ENCODE data around the gene NR3C2.

Gene NR3C2

GRCh38 chr4:148434075-148434773, 8.0 kb downstream of the NR3C2 start:
- DNase-seq: no peak

- no peak for DNase-seq
Measured at GRCh38 chr4:148431401-148431800, 10.8 kb downstream of the NR3C2 start.

- no peak for DNase-seq
Measured at GRCh38 chr4:148430854-148431253, 11.4 kb downstream of the NR3C2 start.

- DNase-seq: no peak
Measured at GRCh38 chr4:148429206-148429605, 13.0 kb downstream of the NR3C2 start.

GRCh38 chr4:148426643-148427042, 15.6 kb downstream of the NR3C2 start:
- no peak for DNase-seq

- no peak for DNase-seq
Measured at GRCh38 chr4:148425327-148426110, 16.7 kb downstream of the NR3C2 start.

DNA sequence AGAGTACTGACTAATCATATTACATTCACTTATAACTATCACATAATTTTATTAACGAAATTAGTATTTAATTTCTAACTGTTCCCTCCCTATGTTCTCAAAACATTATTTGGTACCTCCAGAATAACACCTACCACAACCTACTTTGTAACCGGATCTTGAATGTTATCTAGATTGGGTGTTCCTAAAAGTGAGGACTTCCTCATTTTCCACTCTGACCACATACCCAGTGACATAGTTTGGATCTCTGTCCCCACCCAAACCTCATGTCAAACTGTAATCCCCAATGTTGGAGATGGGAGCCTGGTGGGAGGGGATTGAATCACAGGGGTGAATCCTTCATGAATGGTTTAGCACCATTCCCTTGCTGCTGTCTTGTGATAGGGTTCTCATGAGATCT, 21.8 kb downstream of the NR3C2 start:
- no peak for DNase-seq

- DNase-seq: no peak
Measured at GRCh38 chr4:148415500-148415899, 26.7 kb downstream of the NR3C2 start.

- no peak for DNase-seq
Measured at GRCh38 chr4:148412460-148412994, 29.7 kb downstream of the NR3C2 start.

GRCh38 chr4:148405161-148405893, 36.9 kb downstream of the NR3C2 start:
- no peak for DNase-seq

- DNase-seq: no peak
Measured at GRCh38 chr4:148398988-148399387, 43.2 kb downstream of the NR3C2 start.

GRCh38 chr4:148397771-148398170, 44.4 kb downstream of the NR3C2 start:
- no peak for DNase-seq

GRCh38 chr4:148396986-148397673, 45.1 kb downstream of the NR3C2 start:
- DNase-seq: no peak

- DNase-seq: no peak
Measured at GRCh38 chr4:148395771-148396170, 46.4 kb downstream of the NR3C2 start.

DNA sequence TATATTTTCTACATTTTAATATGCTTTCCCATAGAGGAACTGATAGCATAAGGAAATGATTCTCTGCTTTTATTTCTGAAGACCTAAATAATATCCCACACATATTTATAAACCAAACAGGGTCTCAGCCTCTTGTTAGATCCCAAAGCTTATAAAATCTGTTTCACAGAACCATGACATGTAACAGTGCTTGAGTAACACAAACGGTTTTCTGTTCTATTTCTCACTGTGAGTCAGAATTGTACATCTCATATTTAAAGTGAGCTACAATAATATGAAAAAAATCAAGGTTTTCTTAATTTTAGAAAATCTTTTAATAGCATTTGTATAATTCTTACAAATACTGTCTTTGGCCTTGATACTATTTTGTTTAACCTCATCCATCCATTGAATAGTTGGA, 51.2 kb downstream of the NR3C2 start:
- no peak for DNase-seq

DNA sequence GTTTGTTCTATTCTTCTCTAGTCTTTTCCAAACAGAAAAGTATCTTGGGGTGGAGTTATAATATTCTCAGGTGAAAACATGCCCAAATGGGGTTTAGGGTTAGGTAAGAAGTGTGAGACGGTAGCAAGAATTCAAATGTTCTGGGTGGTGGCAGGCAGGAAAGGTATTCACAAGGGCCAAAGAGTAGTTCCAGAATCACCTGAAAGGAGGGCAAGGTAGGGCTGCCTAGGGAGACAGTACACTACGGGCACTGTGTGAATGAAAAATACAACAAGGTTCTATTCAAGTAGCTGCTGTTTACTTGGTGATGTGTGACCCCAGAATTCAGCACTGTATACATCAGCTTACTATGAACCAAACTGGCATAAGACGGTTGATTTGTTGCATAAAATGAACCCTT, 51.9 kb downstream of the NR3C2 start:
- no peak for DNase-seq

GRCh38 chr4:148380291-148380690, 61.9 kb downstream of the NR3C2 start:
- no peak for DNase-seq

- DNase-seq: no peak
Measured at GRCh38 chr4:148376151-148376550, 66.1 kb downstream of the NR3C2 start.

DNA sequence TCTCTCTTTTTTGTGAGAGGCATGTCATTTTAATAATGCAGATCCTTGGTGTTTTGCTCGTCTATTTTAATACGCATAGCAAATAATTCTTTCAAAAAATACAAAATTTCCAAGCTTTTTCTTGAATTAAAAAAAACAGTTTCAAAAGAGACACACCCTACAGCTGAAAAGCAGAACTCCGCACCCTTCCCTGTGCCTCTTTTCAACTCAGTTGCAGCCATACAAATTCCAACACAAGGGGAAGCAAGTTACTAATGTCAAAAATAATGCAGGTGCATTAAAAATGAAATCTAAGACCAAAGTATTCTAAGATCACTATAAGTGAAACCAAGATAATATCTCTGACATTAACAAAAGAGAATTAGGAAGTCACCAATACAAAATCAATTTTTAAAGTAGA, 66.6 kb downstream of the NR3C2 start:
- no peak for DNase-seq

DNA sequence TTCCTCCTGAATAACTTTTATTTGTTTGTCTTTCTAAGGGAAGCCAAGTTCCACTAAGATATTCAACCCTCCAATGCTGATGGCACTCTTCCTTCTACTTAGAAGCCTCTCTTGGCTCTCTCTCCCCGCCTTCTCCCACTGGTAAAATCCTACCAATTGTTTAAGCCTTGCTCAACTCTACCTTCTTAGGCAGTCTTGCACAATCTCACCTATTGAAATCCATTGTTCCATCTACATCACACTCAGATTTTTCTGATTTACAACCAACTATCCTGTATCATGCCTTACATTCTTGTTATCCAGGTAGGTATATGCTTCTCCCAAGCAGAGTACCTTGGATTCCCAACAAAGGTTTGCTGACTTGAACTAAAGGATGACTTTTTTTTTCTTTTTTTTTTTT, 69.1 kb downstream of the NR3C2 start:
- no peak for DNase-seq

DNA sequence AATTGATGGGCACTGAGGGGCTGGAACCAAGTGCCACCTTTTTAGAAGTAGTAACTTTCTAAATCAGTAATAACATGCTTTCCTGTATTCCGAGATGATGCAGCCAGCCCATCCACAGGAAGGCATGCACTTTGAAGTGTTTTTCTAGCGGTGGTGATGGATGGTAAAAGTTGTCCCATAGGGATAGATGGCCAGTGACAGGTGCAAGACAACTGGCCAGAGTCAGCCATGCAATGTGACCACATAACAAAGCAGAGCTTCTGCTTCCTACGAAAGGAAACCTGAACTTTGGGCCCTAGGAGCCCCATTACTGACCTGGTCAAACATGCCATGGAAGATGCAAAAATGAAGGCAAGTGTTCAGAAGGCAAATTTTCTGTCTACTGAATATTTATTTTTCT, 72.3 kb downstream of the NR3C2 start:
- DNase-seq: no peak

DNA sequence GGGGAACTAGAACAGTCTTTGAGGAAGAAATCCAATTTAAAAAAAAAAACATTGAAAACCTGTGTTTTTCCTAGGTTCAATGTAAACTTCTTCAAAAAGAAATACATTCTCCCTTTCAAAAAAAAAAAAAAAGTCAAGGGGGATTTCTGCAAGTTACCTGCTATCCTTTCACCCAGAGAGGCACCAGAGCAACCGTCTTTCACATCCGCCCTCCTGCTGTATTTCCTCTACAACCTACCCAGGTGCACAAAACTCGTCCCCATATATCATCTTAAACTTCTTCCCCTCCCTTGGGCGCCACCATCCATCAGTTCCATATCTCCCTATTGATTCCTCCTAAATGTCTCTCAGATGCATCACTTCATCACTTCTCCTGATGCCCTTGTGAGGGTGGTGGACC, 74.5 kb downstream of the NR3C2 start:
- no peak for DNase-seq

- no peak for DNase-seq
Measured at GRCh38 chr4:148366251-148366650, 76.0 kb downstream of the NR3C2 start.
